Renal cortical epithelial cell (primary cell): Measurements from ENCODE around the gene GBE1. TPM values are rescaled to one million over a fixed set of nuclear protein-coding genes. Genes with fewer than 3 reads are reported as not detected.

Experiments used
- DNase-seq: peaks from one replicate; pipeline ENCODE4 v3.0.0-alpha.2; 2011; ENCODE audit warnings: low read depth
- total RNA-seq: library from RNA; depleted of rRNA; stranded (reverse); fragments of >200 nt; gene quantifications from 2 replicates; pipeline ENCODE4 v1.2.3, GENCODE V29; 2014

The GBE1 gene
- total RNA-seq, 1 donor from 2014 or later = 151 TPM

GRCh38 chr3:81699536-81700320 lies 61.7 kb downstream of the GBE1 start:
- DNase-seq = no peak

GRCh38 chr3:81696090-81696489 lies 65.4 kb downstream of the GBE1 start:
- peak; percentile 25 for DNase-seq

- DNase-seq = no peak
Observed at GRCh38 chr3:81695302-81695701, 66.1 kb downstream of the GBE1 start.

GRCh38 chr3:81694662-81695061 lies 66.8 kb downstream of the GBE1 start:
- DNase-seq = no peak

GRCh38 chr3:81692766-81693165 lies 68.7 kb downstream of the GBE1 start:
- no peak for DNase-seq

- DNase-seq = no peak
Observed at GRCh38 chr3:81689617-81690016, 71.8 kb downstream of the GBE1 start.

GRCh38 chr3:81684751-81685395 lies 76.6 kb downstream of the GBE1 start:
- peak; percentile 90 for DNase-seq

GRCh38 chr3:81676706-81677456 lies 84.6 kb downstream of the GBE1 start:
- peak; percentile 7 for DNase-seq

GRCh38 chr3:81674690-81675089 lies 86.8 kb downstream of the GBE1 start:
- DNase-seq = no peak

- no peak for DNase-seq
Observed at GRCh38 chr3:81668283-81668682, 93.2 kb downstream of the GBE1 start.

GRCh38 chr3:81666502-81667121 lies 94.8 kb downstream of the GBE1 start:
- DNase-seq = peak; percentile 29

- no peak for DNase-seq
Observed at GRCh38 chr3:81663114-81663513, 98.3 kb downstream of the GBE1 start.

GRCh38 chr3:81660036-81660435 lies 101.4 kb downstream of the GBE1 start:
- no peak for DNase-seq

- DNase-seq = no peak
Observed at GRCh38 chr3:81658322-81658997, 103.0 kb downstream of the GBE1 start.

GRCh38 chr3:81651139-81651538 lies 110.3 kb downstream of the GBE1 start:
- DNase-seq = no peak

- no peak for DNase-seq
Observed at GRCh38 chr3:81650187-81650586, 111.3 kb downstream of the GBE1 start.

- DNase-seq = no peak
Observed at GRCh38 chr3:81645248-81645647, 116.2 kb downstream of the GBE1 start.

GRCh38 chr3:81643721-81644120 lies 117.7 kb downstream of the GBE1 start:
- DNase-seq = peak; percentile 13

- no peak for DNase-seq
Observed at GRCh38 chr3:81638480-81638879, 123.0 kb downstream of the GBE1 start.

- peak; percentile 54 for DNase-seq
Observed at GRCh38 chr3:81632659-81633058, 128.8 kb downstream of the GBE1 start.

GRCh38 chr3:81624756-81625155 lies 136.7 kb downstream of the GBE1 start:
- DNase-seq = no peak

GRCh38 chr3:81622395-81622794 lies 139.1 kb downstream of the GBE1 start:
- DNase-seq = no peak
